GM12878 (cell line): ENCODE data around the gene PMPCA.

ENCODE experiments used
- ASH2L ChIP-seq: fragments of 300-600, 200-600 bp; sonication (generic); IDR thresholded peaks from 2 replicates; pipeline ENCODE4 v1.6.1; 2017; ENCODE audit warnings: low read depth, mild to moderate bottlenecking, borderline replicate concordance
- CEBPB ChIP-seq, 2 experiments: fragments of 150-350 bp in 1 of 2; IDR thresholded peaks; 2 replicates each; pipeline ENCODE4 v1.6.1; 2012 to 2014; ENCODE audit warnings: low read depth in 2 of 2, low read length in 2 of 2, borderline replicate concordance in 1 of 2, inconsistent platforms in 1 of 2
- EP300 ChIP-seq, 2 experiments: fragments of 150-350 bp in 1 of 2; IDR thresholded peaks; 2 replicates each; pipeline ENCODE4 v1.6.1; 2011 to 2012; ENCODE audit warnings: low read depth in 2 of 2, low read length in 2 of 2, borderline replicate concordance in 1 of 2, improper control_type of control experiment in 1 of 2, inconsistent platforms in 1 of 2; ENCODE audit not compliant: control insufficient read depth in 1 of 2
- MEF2A ChIP-seq: IDR thresholded peaks from 2 replicates; pipeline ENCODE4 v1.6.1; 2011; ENCODE audit warnings: low read depth, mild to moderate bottlenecking, low read length, moderate library complexity; ENCODE audit not compliant: insufficient read depth
- NR2C2 ChIP-seq: IDR thresholded peaks from 2 replicates; pipeline ENCODE4 v1.6.1; 2011; ENCODE audit warnings: borderline replicate concordance, low read depth; ENCODE audit not compliant: control insufficient read depth, insufficient read length
- NRF1 ChIP-seq: conservative IDR thresholded peaks from 2 replicates; pipeline ENCODE4 v1.6.1; 2011; ENCODE audit warnings: mild to moderate bottlenecking, low read depth, low read length, improper control_type of control experiment
- POLR2A ChIP-seq: IDR thresholded peaks from 2 replicates; pipeline ENCODE4 v1.6.1; 2011; ENCODE audit warnings: low read depth, mild to moderate bottlenecking, low read length
- POLR2AphosphoS5 ChIP-seq: IDR thresholded peaks from 2 replicates; pipeline ENCODE4 v1.6.1; 2011; ENCODE audit warnings: mild to moderate bottlenecking, low read length, inconsistent platforms
- RAD21 ChIP-seq: IDR thresholded peaks from 2 replicates; pipeline ENCODE4 v1.6.1; 2011; ENCODE audit warnings: mild to moderate bottlenecking, low read depth, low read length, moderate library complexity; ENCODE audit not compliant: insufficient read depth
- SUZ12 ChIP-seq: fragments of 200-600 bp; sonication (generic); IDR thresholded peaks from one replicate; pipeline ENCODE4 v1.6.1; 2018; ENCODE audit warnings: antibody characterized with exemption, mild to moderate bottlenecking; ENCODE audit not compliant: unreplicated experiment
- ZBED1 ChIP-seq: IDR thresholded peaks from 2 replicates; pipeline ENCODE4 v1.6.1; 2016; ENCODE audit warnings: borderline replicate concordance
- TF ChIP-seq, protein P1 (sequence below), 3 experiments: IDR thresholded peaks in 2 of 3; conservative IDR thresholded peaks in 1 of 3; 2 replicates each; pipeline ENCODE4 v1.5.1; 2011; ENCODE audit warnings: low read depth in 3 of 3, low read length in 3 of 3, mild to moderate bottlenecking in 3 of 3, control low read depth in 2 of 3, moderate library complexity in 2 of 3, inconsistent platforms in 1 of 3, mixed read lengths in 1 of 3; ENCODE audit not compliant: control insufficient read depth in 2 of 3, insufficient read depth in 1 of 3; ENCODE audit errors: extremely low read depth in 1 of 3
- TF ChIP-seq, protein P2 (sequence below): fragments of 450-650 bp; IDR thresholded peaks from 2 replicates; pipeline ENCODE4 v1.6.1; 2017; ENCODE audit warnings: antibody characterized with exemption, mild to moderate bottlenecking, moderate library complexity
- TF ChIP-seq, protein P3 (sequence below): IDR thresholded peaks from 2 replicates; pipeline ENCODE4 v1.6.1; 2012; ENCODE audit warnings: low read depth, low read length, improper control_type of control experiment

DNA sequence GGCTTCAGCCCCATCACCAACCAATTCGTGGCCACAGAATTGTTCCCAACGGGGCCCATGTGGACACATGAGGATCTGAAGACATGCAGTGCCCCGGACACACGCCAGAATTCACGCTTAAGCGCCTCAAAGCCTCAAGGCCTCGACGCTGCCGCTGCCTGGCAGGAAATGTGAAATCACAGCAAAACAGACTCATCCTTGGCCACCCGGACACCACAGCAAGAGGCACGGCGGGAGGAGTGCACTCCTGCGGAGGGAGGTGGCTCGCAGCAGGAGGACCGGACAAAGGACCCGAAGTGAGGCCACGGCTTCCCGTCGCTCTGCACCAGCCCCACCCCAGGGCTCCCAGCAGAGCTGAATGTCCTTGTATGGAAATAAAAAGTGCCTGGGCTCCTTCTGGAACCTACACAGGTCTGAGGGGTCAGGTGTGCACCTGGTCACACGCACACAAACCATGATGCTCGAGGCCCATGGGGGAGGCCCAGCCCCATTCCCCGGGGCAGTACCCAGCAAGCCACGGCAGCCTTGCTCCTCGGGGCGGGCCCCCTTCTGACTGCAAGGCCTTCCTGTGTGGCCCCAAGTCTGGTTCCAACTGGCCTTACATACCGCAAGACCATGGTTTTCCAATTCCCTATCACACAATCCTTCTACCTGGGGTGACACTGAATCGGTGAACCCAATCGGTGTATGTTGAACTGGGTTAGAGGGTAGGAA is 62.3 kb downstream of the PMPCA start:
- TF ChIP-seq, protein P1, sequence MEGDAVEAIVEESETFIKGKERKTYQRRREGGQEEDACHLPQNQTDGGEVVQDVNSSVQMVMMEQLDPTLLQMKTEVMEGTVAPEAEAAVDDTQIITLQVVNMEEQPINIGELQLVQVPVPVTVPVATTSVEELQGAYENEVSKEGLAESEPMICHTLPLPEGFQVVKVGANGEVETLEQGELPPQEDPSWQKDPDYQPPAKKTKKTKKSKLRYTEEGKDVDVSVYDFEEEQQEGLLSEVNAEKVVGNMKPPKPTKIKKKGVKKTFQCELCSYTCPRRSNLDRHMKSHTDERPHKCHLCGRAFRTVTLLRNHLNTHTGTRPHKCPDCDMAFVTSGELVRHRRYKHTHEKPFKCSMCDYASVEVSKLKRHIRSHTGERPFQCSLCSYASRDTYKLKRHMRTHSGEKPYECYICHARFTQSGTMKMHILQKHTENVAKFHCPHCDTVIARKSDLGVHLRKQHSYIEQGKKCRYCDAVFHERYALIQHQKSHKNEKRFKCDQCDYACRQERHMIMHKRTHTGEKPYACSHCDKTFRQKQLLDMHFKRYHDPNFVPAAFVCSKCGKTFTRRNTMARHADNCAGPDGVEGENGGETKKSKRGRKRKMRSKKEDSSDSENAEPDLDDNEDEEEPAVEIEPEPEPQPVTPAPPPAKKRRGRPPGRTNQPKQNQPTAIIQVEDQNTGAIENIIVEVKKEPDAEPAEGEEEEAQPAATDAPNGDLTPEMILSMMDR (IDR thresholded peaks at IDR 0.05 in 2 of 3, conservative IDR thresholded peaks at IDR 0.05 in 1 of 3; ENCODE audit: control insufficient read depth in 2 of 3, extremely low read depth in 1 of 3, insufficient read depth in 1 of 3, low read depth in 3 of 3, low read length in 3 of 3) = no peak
- TF ChIP-seq, protein P2, sequence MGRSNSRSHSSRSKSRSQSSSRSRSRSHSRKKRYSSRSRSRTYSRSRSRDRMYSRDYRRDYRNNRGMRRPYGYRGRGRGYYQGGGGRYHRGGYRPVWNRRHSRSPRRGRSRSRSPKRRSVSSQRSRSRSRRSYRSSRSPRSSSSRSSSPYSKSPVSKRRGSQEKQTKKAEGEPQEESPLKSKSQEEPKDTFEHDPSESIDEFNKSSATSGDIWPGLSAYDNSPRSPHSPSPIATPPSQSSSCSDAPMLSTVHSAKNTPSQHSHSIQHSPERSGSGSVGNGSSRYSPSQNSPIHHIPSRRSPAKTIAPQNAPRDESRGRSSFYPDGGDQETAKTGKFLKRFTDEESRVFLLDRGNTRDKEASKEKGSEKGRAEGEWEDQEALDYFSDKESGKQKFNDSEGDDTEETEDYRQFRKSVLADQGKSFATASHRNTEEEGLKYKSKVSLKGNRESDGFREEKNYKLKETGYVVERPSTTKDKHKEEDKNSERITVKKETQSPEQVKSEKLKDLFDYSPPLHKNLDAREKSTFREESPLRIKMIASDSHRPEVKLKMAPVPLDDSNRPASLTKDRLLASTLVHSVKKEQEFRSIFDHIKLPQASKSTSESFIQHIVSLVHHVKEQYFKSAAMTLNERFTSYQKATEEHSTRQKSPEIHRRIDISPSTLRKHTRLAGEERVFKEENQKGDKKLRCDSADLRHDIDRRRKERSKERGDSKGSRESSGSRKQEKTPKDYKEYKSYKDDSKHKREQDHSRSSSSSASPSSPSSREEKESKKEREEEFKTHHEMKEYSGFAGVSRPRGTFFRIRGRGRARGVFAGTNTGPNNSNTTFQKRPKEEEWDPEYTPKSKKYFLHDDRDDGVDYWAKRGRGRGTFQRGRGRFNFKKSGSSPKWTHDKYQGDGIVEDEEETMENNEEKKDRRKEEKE = no peak
- TF ChIP-seq POLR2AphosphoS5 (no peak; the same call in 1 of the 2 replicates), EP300 (IDR thresholded peaks at IDR 0.05; ENCODE audit: borderline replicate concordance in 1 of 2, control insufficient read depth in 1 of 2, low read depth in 2 of 2, low read length in 2 of 2) (no peak), NRF1 (no peak), RAD21 (no peak), ZBED1 (no peak), ASH2L (no peak), MEF2A (no peak), CEBPB (IDR thresholded peaks at IDR 0.05; ENCODE audit: borderline replicate concordance in 1 of 2, low read depth in 2 of 2, low read length in 2 of 2) (no peak), SUZ12 (no peak), POLR2A (peak; percentile 56), NR2C2 (no peak)
- TF ChIP-seq, protein P3, sequence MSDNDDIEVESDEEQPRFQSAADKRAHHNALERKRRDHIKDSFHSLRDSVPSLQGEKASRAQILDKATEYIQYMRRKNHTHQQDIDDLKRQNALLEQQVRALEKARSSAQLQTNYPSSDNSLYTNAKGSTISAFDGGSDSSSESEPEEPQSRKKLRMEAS = no peak
